ENCODE measurements around the gene PACS1.

PACS1 gene

GRCh38 chr11:66142370-66143263, 72.5 kb downstream of the PACS1 start:
- TF ChIP-seq, protein P1, sequence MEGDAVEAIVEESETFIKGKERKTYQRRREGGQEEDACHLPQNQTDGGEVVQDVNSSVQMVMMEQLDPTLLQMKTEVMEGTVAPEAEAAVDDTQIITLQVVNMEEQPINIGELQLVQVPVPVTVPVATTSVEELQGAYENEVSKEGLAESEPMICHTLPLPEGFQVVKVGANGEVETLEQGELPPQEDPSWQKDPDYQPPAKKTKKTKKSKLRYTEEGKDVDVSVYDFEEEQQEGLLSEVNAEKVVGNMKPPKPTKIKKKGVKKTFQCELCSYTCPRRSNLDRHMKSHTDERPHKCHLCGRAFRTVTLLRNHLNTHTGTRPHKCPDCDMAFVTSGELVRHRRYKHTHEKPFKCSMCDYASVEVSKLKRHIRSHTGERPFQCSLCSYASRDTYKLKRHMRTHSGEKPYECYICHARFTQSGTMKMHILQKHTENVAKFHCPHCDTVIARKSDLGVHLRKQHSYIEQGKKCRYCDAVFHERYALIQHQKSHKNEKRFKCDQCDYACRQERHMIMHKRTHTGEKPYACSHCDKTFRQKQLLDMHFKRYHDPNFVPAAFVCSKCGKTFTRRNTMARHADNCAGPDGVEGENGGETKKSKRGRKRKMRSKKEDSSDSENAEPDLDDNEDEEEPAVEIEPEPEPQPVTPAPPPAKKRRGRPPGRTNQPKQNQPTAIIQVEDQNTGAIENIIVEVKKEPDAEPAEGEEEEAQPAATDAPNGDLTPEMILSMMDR (conservative IDR thresholded peaks at IDR 0.05; ENCODE audit: control insufficient read depth, insufficient read depth, low read depth, low read length), result no peak
- no peak for DNase-seq (ENCODE audit: low read depth)
- no peak overlapping the region for H3K4me3 ChIP-seq (ENCODE audit: control insufficient read depth, low read depth, low read length)

DNA sequence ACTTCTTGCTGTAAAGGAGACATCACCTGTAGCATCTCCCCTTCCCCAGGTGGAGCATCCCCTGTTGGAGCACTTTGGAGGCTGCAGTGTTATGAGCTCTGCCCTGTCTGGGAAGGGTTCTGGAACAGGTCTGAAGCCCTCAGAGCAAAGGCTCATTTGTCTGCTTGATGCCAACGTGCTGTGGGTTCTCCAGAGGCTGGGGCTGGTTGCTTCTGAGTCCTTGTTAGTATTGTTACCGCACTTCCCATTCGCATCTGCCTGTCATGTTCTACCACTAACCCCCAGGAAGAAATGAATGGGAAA, 73.1 kb downstream of the PACS1 start:
- TF ChIP-seq, protein P1 (conservative IDR thresholded peaks at IDR 0.05; ENCODE audit: control insufficient read depth, insufficient read depth, low read depth, low read length), result no peak
- H3K4me3 ChIP-seq (ENCODE audit: control insufficient read depth, low read depth, low read length), result no peak overlapping the region
- DNase-seq (ENCODE audit: low read depth), result no peak

DNA sequence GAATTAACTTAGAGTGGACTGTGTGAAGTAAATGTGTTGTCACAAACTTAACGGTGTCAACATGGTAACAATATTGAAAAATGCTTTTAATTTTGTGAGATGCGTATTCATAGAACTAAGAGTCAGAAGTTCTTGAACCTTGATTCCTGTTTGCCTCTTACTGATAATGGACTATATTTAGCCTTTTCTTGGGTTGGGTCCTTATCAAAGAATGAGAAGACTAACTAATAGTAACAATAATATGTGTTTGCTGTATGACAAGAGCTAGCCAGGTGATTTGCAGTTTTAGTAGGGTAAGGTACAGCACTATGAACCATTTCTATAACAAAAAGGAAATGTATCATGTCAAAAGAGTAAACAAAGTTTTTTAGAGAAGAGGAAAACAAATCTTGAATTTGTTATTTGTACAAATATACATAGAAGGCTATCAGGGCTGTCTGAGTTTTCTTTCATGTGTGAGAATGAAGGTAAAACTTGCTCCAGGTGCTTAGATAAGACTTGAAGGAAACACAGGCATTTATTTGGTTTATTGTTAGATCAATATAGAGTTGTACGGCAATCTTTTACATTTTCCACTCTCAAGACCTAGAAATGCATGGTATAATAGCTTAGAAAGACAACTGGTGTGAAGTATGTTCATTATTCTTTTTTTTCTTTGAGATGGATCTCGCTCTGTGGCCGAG, 74.1 kb downstream of the PACS1 start:
- no peak for DNase-seq (ENCODE audit: low read depth)
- TF ChIP-seq, protein P1 (conservative IDR thresholded peaks at IDR 0.05; ENCODE audit: control insufficient read depth, insufficient read depth, low read depth, low read length), result no peak
- H3K4me3 ChIP-seq (ENCODE audit: control insufficient read depth, low read depth, low read length), result no peak overlapping the region

DNA sequence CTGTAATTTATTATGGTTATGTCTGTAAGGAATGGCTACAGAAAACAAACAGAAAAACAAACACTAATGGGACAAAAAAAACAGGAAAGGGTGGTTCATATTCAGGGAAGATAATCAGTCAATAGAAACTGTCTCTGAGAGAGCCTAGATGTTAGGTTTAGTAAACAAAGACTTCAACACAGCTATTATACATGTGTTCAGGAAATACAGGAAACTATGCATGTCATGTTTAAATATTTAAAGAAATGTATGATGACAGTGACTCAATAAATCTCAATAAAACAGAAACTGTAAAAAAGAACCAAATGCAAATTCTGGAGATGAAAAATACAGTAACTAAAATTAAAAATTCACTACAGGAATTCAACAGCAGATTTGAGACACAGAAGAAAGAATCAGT, 76.0 kb downstream of the PACS1 start:
- H3K4me3 ChIP-seq (ENCODE audit: control insufficient read depth, low read depth, low read length), result no peak overlapping the region
- no peak for DNase-seq (ENCODE audit: low read depth)
- TF ChIP-seq, protein P1 (conservative IDR thresholded peaks at IDR 0.05; ENCODE audit: control insufficient read depth, insufficient read depth, low read depth, low read length), result no peak

- no peak for DNase-seq (ENCODE audit: low read depth)
- TF ChIP-seq, protein P1 (conservative IDR thresholded peaks at IDR 0.05; ENCODE audit: control insufficient read depth, insufficient read depth, low read depth, low read length), result no peak
- no peak overlapping the region for H3K4me3 ChIP-seq (ENCODE audit: control insufficient read depth, low read depth, low read length)
These were observed 76.9 kb downstream of the PACS1 start for GRCh38 chr11:66146940-66147339.

DNA sequence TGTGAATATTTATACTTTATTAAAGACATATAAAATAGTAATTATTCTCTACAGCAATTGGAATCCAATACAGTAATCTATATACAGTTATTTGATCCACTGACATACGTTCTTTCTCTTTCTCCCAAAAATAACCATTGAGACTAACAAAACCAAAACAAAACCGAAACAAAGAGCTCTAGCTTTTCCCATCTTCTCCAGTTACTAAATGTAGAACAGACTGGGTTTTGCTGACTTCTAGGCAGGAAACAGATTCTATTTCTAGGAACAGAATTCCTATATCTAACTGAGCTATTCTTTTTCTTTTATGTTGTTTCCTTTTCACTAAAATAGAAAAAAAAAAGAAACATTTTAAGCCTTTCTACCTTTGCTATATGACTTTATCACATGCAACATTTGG, 80.1 kb downstream of the PACS1 start:
- DNase-seq (ENCODE audit: low read depth), result no peak
- H3K4me3 ChIP-seq (ENCODE audit: control insufficient read depth, low read depth, low read length), result no peak overlapping the region
- TF ChIP-seq, protein P1 (conservative IDR thresholded peaks at IDR 0.05; ENCODE audit: control insufficient read depth, insufficient read depth, low read depth, low read length), result no peak

Measured in fibroblast of mammary gland (primary cell).